Stimulated activated CD4-positive, alpha-beta T cell treated with anti-CD3 and anti-CD28 coated beads, Interleukin-1b, Interleukin-23, amount 100 ng/mL, for 4 hours (primary cell): ENCODE data around the gene TMEM51.

Source experiments
- DNase-seq, 2 donors: peaks; one replicate each; pipeline ENCODE4 v3.0.0-alpha.2; 2020; ENCODE audit warnings: low read depth in 2 of 2

TMEM51 gene

DNA sequence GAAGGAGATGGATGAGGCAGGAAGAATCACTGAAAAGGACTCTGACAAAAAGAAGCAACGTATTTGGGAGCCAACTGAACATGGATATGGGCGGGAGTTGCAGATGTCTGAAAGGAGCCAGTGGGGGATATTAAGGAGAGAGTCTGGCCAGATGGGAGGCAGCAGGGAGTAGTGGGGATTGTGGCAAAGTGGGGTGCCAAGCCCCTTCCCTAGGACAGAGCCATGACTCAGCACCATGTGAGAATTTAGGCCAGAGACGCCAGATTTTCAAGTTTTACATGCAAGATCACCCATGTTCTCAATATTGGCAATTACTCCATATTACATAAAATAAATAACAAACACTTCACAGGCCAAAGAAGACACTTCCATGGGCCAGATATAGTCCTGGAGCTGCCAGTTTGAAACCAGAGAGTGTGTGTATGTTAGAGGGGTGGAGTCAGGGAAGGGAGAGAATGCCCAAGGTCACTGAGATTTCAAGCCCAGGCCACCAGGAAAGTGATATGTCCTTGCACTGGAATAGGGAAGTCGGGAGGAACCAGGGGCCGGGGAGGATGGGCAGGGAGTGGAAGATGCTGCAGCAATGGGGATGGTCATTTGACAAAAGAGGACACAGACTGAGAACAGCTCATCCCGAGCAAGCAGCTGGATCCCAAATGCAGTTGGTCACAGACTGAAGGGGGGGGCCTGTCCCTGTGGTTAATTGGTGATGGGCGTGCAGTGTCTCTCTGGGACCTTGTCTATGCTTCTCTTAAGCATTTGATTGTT lies 23.5 kb downstream of the TMEM51 start:
- no peak for DNase-seq

DNA sequence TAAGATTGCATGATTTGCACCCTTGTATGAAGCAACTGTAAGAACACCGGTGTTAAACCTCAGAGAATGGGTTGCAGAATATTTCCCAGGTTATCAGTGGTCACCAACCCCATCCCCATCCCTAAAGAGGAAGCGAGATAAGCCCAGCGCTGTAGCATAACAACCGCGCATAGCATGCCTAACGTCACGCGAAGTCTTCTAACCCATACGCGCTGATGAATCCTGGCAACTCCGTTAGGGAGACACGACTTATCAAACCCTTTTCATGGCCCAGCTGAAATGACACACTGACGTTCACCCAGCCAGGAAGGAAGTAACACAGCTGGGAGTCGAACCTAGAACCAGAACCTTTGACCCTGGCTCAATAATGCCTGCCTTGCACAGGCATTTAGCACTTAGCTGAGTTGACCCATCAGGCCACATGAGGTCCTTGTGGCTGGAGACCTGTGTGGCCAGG lies 24.2 kb downstream of the TMEM51 start:
- DNase-seq: no peak

DNA sequence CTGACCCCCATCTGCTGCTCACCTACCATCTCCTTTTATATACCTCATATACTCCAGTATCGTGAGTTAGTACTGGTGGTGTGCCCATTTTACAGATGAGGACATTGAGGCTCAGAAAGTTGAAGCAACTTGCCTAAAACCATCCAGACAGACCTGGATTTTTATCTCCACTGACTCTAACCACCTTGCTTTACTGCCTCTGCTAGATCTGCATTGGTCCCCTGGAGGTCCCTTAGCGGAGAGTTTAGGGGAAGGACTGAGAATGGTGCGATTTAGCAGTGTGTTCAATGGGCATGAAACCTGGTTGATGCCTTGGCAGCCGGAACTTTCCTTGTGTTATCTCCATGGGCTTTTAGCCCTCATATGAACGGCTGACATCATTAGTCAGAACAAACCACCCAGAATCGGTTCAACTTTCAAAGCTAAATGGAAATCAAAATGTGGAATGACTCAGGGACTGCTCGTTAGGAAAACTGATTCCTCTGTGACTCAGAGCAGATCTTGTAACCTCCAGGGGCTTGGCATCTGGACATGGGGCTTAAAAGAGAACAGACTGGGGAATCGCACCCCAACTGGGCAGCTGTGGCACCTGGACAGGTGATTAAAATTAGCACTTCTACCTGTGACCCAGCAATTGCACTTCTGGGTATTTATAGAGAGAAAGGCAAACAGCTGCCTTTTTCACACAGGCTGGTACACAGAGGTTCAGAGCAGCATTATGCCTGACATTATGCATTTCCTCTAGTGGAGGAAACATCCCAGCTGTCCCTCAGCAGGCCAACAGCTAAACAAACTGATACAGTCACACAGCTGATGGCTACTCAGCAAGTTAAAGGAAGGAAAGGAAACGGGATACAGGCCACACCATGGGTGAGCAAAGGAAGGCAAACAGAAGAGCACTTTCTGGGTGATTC lies 25.3 kb downstream of the TMEM51 start:
- DNase-seq: no peak

DNA sequence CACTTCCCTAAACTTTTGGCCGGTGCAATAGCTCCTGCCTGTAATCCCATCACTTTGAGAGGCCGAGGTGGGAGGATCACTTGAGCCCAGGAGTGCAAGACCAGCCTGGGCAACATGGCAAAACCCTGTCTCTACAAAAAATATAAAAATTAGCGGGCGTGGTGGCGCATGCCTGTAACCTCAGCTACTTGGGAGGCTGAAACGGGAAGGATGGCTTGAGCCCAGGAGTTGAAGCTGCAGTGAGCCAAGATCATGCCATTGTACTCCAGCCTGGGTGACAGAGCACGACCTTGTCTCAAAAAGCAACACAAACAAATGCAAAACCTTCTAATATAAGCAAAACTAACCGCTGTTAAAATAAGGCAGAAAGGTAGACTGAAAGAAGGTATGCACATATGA lies 25.9 kb downstream of the TMEM51 start:
- no peak for DNase-seq

- DNase-seq: no peak
These were observed 26.6 kb downstream of the TMEM51 start for GRCh38 chr1:15180189-15180588.

DNA sequence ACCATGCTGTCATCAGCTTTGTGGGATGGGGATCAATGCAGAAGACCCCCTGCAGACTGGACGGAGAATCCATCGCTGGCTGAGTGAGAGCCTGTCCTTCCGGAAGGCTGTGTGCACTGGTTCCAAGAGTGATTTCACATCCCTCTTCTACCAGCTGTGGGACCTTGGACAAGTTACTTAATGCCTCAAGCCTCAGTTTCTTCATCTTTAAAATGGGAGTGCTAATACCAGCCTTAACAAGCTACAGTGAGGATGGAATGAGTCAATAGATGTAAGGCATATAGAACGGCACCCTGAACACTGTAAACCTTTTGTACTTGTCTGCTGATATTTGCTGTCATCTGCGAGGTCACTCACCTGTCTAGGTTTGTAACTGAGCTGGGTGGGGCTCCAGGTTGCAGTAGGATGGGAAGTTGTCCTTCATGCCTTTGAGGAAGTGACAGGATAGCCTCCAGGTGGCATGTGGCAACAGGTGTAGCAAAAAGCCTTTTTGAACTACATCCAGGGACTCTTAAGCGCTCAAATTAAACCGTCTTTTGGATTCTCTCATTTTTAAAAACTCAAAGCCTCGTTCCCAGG lies 27.5 kb downstream of the TMEM51 start:
- DNase-seq: no peak

DNA sequence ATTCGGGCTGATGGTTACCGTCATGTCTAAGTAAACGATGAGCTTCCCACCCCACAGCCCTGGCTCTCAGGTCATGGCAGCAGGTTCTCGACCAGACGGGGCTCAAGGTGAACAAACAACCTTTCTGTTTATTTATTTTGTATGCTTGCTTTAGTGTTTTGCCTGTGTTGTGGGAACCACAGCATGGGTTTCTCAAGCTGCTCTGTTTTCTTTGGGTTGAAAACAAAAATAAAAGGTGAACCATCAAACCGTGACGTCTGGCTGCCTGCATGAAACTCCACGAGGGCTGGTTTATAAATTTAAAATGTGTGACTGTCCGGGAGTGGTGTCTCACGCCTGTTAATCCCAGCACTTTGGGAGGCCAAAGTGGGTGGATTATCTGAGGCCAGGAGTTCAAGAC lies 28.0 kb downstream of the TMEM51 start:
- DNase-seq: no peak

DNA sequence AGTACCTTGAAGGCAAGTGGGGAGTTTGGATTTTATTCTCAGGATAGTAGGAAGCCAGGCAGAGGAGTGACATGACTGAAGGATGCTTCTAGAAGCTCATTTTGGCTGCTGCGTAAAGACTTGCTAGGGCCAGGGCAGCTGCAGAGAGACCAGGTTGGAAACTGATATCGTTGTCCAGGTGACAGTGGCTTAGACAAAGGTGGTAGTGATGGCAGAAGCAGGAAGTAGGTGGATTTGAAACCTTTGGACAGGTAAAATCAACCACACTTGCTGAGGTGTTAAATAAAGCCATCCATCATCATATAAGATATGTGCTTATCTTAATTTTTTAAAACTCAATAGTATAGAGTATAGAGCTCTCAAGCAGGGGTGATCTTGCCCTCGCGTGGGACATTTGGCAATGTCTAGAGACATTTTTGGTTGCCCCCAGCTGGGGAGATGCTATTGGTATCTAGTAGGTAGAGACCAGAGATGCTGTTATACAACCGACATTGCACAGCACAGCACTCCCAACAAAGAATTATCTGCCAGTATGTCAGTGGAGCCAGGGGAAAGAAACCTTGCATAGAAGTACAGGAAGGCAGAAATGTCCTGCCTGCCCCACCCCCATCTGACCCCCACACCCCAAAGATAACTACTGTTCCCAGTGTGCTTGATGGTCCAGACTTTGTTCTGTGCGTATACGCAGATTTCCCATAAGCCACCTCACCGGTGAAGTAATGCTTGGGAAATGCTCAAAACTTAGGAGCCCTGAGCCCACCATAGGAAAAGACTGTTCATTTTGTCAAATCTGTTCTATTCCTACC lies 31.1 kb downstream of the TMEM51 start:
- no peak for DNase-seq

DNA sequence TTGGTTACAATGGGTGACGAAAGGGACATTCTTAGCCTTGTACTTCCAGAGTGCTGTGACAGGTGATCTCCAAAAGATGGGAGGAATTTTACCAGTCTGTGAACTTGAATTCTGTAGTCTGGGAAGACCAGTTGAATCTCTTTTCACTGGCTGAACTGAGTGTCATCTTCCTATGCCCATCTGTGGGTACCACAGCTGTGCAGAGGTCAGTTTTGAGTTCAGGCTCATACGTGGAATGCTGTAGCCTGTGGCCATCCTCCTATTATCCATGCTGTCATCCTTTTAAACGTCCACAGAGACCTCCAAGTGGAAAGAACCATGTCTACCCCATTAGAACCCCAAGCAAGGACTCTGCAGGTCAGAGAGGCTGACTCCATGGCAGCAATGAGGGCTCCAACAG lies 32.1 kb downstream of the TMEM51 start:
- DNase-seq: no peak

DNA sequence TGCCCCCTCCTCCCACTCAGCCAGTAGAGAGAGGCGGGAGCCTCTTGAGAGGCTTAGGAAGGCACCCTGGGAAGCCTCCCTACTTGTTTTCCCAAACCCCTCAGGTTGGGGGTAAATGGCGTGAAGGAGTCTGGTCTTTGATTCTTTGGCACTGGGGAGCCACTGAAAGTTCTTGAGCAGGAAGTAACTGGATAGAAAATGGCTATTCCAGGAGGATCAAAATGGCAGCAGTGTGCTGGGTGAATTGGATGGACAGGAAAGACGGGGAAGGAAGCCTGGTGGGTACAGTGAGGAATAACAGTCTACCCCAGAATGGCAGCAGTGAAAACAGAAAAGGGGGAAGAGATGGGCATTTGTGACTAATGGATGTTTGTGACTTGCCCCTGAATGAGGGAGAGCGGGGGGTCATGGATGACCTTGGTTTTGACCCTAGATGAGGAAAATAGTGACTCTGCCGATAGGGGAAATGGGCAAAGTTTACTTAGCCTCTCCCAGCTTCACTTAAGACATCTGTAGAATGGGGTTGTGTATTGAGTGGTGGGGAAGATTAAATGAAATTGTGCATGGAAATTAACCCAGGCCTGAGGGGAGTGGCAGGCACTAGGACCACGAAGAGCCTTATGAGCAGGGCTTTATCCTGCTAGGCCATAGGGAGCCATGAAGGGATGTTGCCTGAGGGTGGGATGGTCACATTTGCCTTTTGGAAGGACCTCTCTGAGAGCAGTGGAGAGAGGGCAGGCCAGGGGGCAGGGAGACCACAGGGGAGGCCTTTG lies 32.7 kb downstream of the TMEM51 start:
- DNase-seq: no peak

DNA sequence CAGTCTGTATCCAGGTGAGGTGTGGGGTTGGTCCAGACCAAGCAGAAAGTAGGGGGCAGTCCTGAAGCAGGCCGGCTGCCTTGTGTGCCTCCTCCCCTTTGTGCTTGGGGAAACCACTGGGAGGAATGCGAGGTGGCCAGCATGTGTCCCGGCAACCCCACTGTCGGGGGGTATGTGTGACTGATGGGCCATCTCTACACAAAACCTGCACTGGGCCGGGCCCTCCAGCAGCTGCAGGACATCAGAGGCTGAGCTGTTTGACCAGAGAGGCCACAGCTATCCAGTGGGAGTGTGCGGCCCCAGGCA lies 33.3 kb downstream of the TMEM51 start:
- no peak for DNase-seq

GRCh38 chr1:15187175-15188129 lies 33.9 kb downstream of the TMEM51 start:
- no peak for DNase-seq

DNA sequence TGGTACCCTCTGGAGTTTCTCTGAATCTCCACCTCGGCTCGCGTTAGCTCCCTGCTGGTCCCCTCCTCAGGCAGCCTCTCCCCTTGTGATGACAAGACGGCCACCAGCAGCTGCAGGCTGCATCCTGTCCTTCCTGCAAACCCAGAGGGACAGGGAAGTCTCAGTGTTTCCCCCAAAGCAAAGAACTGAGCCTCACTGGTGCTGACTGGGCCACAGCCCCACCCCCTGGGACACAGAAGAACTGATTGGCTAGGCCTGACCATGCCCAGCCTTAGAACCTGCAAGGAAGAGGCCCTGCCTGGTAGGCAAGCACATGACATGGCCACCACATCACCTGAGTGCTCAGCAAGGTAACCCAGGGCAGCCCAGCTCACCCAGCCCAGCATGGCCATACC lies 34.6 kb downstream of the TMEM51 start:
- DNase-seq: no peak

DNA sequence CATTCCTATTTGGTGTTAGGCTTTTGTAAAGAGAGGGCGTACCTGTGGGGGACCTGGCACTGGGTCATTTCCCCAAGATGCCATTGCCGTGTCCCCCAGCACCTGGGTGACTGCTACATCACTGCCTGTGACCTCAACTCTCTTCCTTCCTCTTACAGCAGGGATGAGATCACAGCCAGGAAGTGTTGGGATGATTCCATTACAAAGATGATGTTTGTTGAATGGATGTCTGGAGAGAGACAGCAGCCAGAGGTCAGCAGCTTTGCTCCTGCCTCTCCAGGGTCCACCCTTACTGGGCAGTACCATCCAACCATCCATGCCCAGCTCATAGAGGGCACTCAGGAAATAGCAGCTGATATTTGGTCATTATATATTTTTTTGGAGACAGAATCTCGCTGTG lies 35.1 kb downstream of the TMEM51 start:
- no peak for DNase-seq

DNA sequence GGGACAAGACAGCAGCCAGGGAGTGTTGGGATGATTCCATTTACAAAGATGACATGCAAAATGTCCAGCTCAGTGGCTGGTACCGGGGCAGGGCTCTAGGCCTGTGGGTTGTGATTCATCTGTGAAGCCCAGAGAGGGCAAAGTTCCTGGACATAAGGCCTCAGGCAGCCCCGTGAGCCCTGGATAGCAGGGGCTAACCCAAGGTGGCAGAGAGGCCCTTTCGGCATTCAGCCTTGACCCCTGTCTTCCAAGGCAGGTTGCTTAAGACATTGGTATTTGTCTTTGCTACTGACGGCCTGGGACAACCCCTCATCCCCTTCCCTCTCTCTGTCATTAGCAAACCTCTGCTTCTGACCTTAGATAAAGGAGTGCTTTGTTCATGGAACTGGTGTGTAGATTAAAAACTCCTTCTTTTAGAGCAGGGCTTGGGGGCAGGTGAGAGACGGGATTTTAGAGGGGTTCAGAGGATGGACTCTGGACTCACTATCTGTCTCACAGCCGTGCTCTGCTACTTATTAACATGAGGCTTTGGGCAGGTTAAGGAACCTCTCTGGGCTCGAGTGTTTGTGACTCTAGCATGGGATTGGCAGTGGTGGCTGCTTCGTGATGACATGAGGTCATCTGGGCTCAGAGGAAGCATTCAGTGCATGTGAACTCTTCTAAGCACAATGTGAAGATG lies 36.3 kb downstream of the TMEM51 start:
- DNase-seq: no peak

- no peak for DNase-seq
These were observed 37.7 kb downstream of the TMEM51 start for GRCh38 chr1:15191267-15191666.

GRCh38 chr1:15191770-15192169 lies 38.2 kb downstream of the TMEM51 start:
- DNase-seq: no peak

DNA sequence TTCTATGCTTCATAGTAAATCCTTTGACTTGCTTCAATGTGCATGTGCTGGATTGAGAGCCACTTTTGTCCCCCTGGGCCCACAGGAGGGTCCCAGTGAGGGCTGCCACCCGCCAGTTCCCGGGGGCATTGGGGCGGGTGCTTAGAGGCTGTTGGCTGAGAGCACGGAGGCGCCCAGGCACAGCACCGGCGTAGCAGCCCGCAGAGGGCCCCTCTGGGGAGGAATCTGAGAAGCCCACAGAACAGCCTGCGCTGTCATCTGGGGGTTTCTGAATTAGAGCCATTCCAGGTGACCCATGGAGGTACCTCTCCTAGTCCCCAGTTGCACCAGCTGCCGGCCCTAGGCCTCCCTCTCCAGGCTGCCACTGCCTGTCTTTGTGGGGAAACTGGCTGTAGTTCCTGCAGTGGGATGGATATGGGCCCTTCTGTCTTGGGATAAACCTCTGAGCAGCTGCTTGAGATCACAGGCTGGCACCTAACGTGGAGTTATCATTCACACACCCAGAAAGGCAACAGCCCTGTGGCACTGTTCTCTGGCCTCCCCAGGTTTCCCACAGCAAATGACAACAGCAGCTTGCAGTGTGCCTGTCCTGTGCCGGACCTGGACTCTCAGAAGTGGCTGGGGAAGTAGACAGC lies 39.5 kb downstream of the TMEM51 start:
- DNase-seq: no peak
